AG04449 (cell line): ENCODE data around the gene FOXL1.

Experiments used
- CTCF ChIA-PET: fragments of 350-600 bp; formaldehyde crosslinking; extraction: SDS; loops from one replicate; lab custom pipeline; 2021; ENCODE audit warnings: antibody characterized with exemption; lab: Yijun Ruan, JAX
- POLR2A ChIA-PET: fragments of 400-600, 350-600 bp; formaldehyde crosslinking; extraction: SDS; loops from one replicate; lab custom pipeline; 2020; ENCODE audit warnings: antibody characterized with exemption, inconsistent platforms; lab: Yijun Ruan, JAX
- DNase-seq: peaks from one replicate; pipeline ENCODE4 v3.0.0-alpha.2; 2010; ENCODE audit warnings: low read depth, low spot score
- H3K4me3 ChIP-seq: 2 replicates; pipeline ENCODE4 v1.5.1; 2011; ENCODE audit warnings: low read depth, mild to moderate bottlenecking, control low read depth, low read length
- CTCF ChIP-seq: IDR thresholded peaks from one replicate; pipeline ENCODE4 v1.5.1; 2011; ENCODE audit warnings: mild to moderate bottlenecking, moderate library complexity, low read length, control low read depth, inconsistent platforms; ENCODE audit not compliant: insufficient read depth; ENCODE audit errors: missing control alignments

FOXL1 gene

GRCh38 chr16:86545954-86546637 lies 32.3 kb upstream of the FOXL1 start:
- DNase-seq: no peak
- CTCF ChIA-PET: interaction anchor here (1.5 kb wide), 1 partner anchor 26 kb away, joined by 4 read pairs; no protein-coding TSS in a partner anchor
- no peak overlapping the region for H3K4me3 ChIP-seq
- no peak for TF ChIP-seq CTCF
- POLR2A ChIA-PET: no interaction called here

GRCh38 chr16:86546638-86547013 lies 31.7 kb upstream of the FOXL1 start:
- no peak for DNase-seq
- CTCF ChIA-PET: interaction anchor here (1.5 kb wide), 1 partner anchor 26 kb away, joined by 4 read pairs; no protein-coding TSS in a partner anchor
- POLR2A ChIA-PET: no interaction called here
- no peak for TF ChIP-seq CTCF
- H3K4me3 ChIP-seq: no peak overlapping the region

GRCh38 chr16:86547286-86547685 lies 31.1 kb upstream of the FOXL1 start:
- POLR2A ChIA-PET: no interaction called here
- no peak for DNase-seq
- no peak overlapping the region for H3K4me3 ChIP-seq
- TF ChIP-seq CTCF: no peak
- CTCF ChIA-PET: interaction anchor here (1.5 kb wide), 1 partner anchor 27 kb away, joined by 4 read pairs; no protein-coding TSS in a partner anchor

- no peak for DNase-seq
- CTCF ChIA-PET: interaction anchor here (1.2 kb wide), 1 partner anchor 15 kb away, joined by 4 read pairs; no protein-coding TSS in a partner anchor
Measured at GRCh38 chr16:86549076-86549892, 29.1 kb upstream of the FOXL1 start.

GRCh38 chr16:86549893-86550190 lies 28.5 kb upstream of the FOXL1 start:
- ChIA-PET POLR2A (no interaction called here), CTCF (interaction anchor here (1.2 kb wide), 1 partner anchor 15 kb away, joined by 4 read pairs; no protein-coding TSS in a partner anchor)
- no peak for TF ChIP-seq CTCF
- no peak overlapping the region for H3K4me3 ChIP-seq
- DNase-seq: no peak

More at GRCh38 chr16:86549076-86549892, 29.1 kb upstream of the FOXL1 start:
- H3K4me3 ChIP-seq: no peak overlapping the region
- POLR2A ChIA-PET: interaction anchor here (0.6 kb wide), 1 partner anchor 1033 kb away, joined by 3 read pairs; no protein-coding TSS in a partner anchor
- no peak for TF ChIP-seq CTCF

- CTCF ChIA-PET: interaction anchor here (0.7 to 1.4 kb wide), 3 partner anchors 14 to 729 kb away, joined by 3 to 4 read pairs (median 3); no protein-coding TSS in a partner anchor
Measured at GRCh38 chr16:86550281-86550680, 28.1 kb upstream of the FOXL1 start.

More at GRCh38 chr16:86550281-86550680, 28.1 kb upstream of the FOXL1 start:
- POLR2A ChIA-PET: no interaction called here
- TF ChIP-seq CTCF: no peak
- H3K4me3 ChIP-seq: no peak overlapping the region
- DNase-seq: no peak
